Ovary (tissue), 3 donors: Measurements from ENCODE around the gene ALKBH1.
"Not testable (repeated sequence)": the region's sequence is repeated elsewhere in the genome, so short reads cannot be mapped to it uniquely, and the experiment has no call there.

Experiments
- CTCF ChIP-seq, 3 donors: fragments of 450-650 bp in 2 of 3; fragments of 200-600 bp in 1 of 3; IDR thresholded peaks; one replicate each; pipeline versions ENCODE4 v1.5.1 to v1.8.0; 2016 to 2022; ENCODE audit warnings: antibody characterized with exemption in 3 of 3, mild to moderate bottlenecking in 1 of 3
- EP300 ChIP-seq: sonication (generic); formaldehyde crosslinking; IDR thresholded peaks from one replicate; pipeline ENCODE4 v1.6.1; 2017; ENCODE audit warnings: antibody characterized with exemption
- donor health status: DM: no; HTN: no; CAD: no.

GRCh38 chr14:77635466-77635865 is 72.4 kb downstream of the ALKBH1 start:
- not testable (repeated sequence) for TF ChIP-seq CTCF (IDR thresholded peaks at IDR 0.05); EP300
